Mammary epithelial cell (primary cell): ENCODE measurements around the gene JAG1.

Experiments
- CTCF ChIP-seq, 2 donors: IDR thresholded peaks in 1 of 2; conservative IDR thresholded peaks in 1 of 2; 2 replicates each; pipeline ENCODE4 v1.5.1; 2011 to 2012; ENCODE audit warnings: inconsistent platforms in 2 of 2, low read length in 2 of 2, mild to moderate bottlenecking in 2 of 2, control low read depth in 1 of 2, low read depth in 1 of 2; ENCODE audit not compliant: insufficient read depth in 1 of 2; ENCODE audit errors: extremely low read depth in 1 of 2
- EZH2 ChIP-seq: IDR thresholded peaks from 2 replicates; pipeline ENCODE4 v1.6.1; 2012; ENCODE audit warnings: low read length, inconsistent platforms, borderline replicate concordance

GRCh38 chr20:10622657-10623418 is 51.0 kb downstream of the JAG1 start:
- no peak for TF ChIP-seq CTCF (conservative IDR thresholded peaks at IDR 0.05 in 1 of 2, IDR thresholded peaks at IDR 0.05 in 1 of 2; ENCODE audit: extremely low read depth in 1 of 2, insufficient read depth in 1 of 2, low read depth in 1 of 2, low read length in 2 of 2)
- TF ChIP-seq EZH2: no peak
